Upper lobe of left lung (tissue), 6 donors: ENCODE data around the gene NHSL2. TPM values are rescaled to one million over a fixed set of nuclear protein-coding genes. Genes with fewer than 3 reads are reported as not detected.
"Not testable (repeated sequence)": the region's sequence is repeated elsewhere in the genome, so short reads cannot be mapped to it uniquely, and the experiment has no call there.

Experiments
- ATAC-seq, 2 donors: fragments of 200-7000 bp; cut with Tn5 transposase; one replicate each; pipeline ENCODE4 v1.9.1; 2022; ENCODE audit warnings: mild to moderate bottlenecking in 2 of 2, moderate library complexity in 2 of 2; ENCODE audit not compliant: low FRiP score in 2 of 2
- DNase-seq, 2 donors: peaks; one replicate each; pipeline ENCODE4 v3.0.0-alpha.2; 2019 to 2020
- H3K27ac ChIP-seq, 4 donors: fragments of 200-600 bp; sonication (generic); one replicate each; pipeline ENCODE4 v1.5.1; 2016 to 2019
- H3K27me3 ChIP-seq, 4 donors: fragments of 200-600 bp; sonication (generic); one replicate each; pipeline ENCODE4 v1.5.1; 2017 to 2019
- H3K36me3 ChIP-seq, 4 donors: fragments of 200-600 bp; sonication (generic); one replicate each; pipeline ENCODE4 v1.5.1; 2016 to 2019
- H3K4me1 ChIP-seq, 4 donors: fragments of 200-600 bp; sonication (generic); one replicate each; pipeline ENCODE4 v1.5.1; 2018 to 2019
- H3K4me3 ChIP-seq, 4 donors: fragments of 200-600 bp; sonication (generic); one replicate each; pipeline ENCODE4 v1.5.1; 2017 to 2019; ENCODE audit warnings: mild to moderate bottlenecking in 2 of 4, moderate library complexity in 1 of 4
- H3K9me3 ChIP-seq, 4 donors: fragments of 200-600 bp; sonication (generic); one replicate each; pipeline ENCODE4 v1.5.1; 2018 to 2019
- EP300 ChIP-seq, 4 donors: sonication (generic); formaldehyde crosslinking; IDR thresholded peaks; one replicate each; pipeline ENCODE4 v1.5.1; 2017; ENCODE audit warnings: antibody characterized with exemption in 4 of 4, control low read depth in 2 of 4
- POLR2A ChIP-seq, 4 donors: fragments of 450-650 bp; IDR thresholded peaks; one replicate each; pipeline ENCODE4 v1.5.1; 2016 to 2017; ENCODE audit warnings: antibody characterized with exemption in 4 of 4, mild to moderate bottlenecking in 2 of 4
- POLR2AphosphoS5 ChIP-seq, 2 donors: sonication (generic); formaldehyde crosslinking; IDR thresholded peaks; one replicate each; pipeline ENCODE4 v1.5.1; 2017; ENCODE audit warnings: antibody characterized with exemption in 2 of 2
- WGBS, 2 donors: methylation state at CpG; one replicate each; pipeline ENCODE4 v1.1.5; 2017 to 2018; 5-methylcytosine and 5-hydroxymethylcytosine counted together
- total RNA-seq, 6 donors: library from RNA; depleted of rRNA in 4 of 6; stranded (reverse); fragments of >200 nt in 4 of 6; gene quantifications; one replicate each; pipeline versions ENCODE4 v1.1.0 to v1.2.1, GENCODE V29; 2016 to 2021
- TF ChIP-seq, protein P1 (sequence below), 6 experiments: fragments of 450-650 bp in 4 of 6; fragments of 200-600 bp in 2 of 6; sonication (generic) in 2 of 6; IDR thresholded peaks; one replicate each; pipeline ENCODE4 v1.5.1; 2016 to 2019; ENCODE audit warnings: antibody characterized with exemption in 6 of 6
- donor health status: DM: no; HTN: no; CAD: no; lungs with moderate emphysema.
- donor health status: DM: no; HTN: yes; CAD: no; lungs with severe emphysema.

Gene NHSL2
- total RNA-seq, 6 donors from 2014 or later: 5.8 to 18.3 (median 9.9) TPM

DNA sequence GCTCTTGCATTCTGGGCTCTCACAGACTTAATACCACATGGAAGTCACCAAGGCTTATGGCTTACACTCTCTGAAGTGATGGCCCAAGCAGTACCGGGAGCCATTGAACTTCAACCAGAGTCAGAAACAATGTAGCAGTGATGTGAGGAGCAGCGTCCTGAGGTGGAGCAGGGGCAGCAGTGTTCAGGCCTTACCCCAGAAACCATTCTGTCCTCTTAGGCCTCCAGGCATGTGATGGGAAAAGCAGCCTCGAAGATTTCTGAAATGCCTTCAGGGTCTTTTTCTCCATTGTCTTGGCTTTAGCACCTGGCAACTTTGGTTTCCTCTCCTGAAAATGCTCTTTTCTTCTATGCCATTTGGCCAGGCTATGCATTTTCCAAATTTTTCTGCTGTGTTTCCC is 248.1 kb downstream of the NHSL2 start:
- no peak for TF ChIP-seq EP300 (IDR thresholded peaks at IDR 0.05)
- TF ChIP-seq, protein P1, sequence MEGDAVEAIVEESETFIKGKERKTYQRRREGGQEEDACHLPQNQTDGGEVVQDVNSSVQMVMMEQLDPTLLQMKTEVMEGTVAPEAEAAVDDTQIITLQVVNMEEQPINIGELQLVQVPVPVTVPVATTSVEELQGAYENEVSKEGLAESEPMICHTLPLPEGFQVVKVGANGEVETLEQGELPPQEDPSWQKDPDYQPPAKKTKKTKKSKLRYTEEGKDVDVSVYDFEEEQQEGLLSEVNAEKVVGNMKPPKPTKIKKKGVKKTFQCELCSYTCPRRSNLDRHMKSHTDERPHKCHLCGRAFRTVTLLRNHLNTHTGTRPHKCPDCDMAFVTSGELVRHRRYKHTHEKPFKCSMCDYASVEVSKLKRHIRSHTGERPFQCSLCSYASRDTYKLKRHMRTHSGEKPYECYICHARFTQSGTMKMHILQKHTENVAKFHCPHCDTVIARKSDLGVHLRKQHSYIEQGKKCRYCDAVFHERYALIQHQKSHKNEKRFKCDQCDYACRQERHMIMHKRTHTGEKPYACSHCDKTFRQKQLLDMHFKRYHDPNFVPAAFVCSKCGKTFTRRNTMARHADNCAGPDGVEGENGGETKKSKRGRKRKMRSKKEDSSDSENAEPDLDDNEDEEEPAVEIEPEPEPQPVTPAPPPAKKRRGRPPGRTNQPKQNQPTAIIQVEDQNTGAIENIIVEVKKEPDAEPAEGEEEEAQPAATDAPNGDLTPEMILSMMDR (IDR thresholded peaks at IDR 0.05): no peak
- TF ChIP-seq POLR2A (IDR thresholded peaks at IDR 0.05): no peak
- TF ChIP-seq POLR2AphosphoS5 (IDR thresholded peaks at IDR 0.05): no peak
- Histone ChIP-seq H3K36me3 (no peaks in the 10 kb centered on the region), H3K27ac (no peak overlapping the region), H3K4me3 (no peak overlapping the region), H3K9me3 (no peaks in the 10 kb centered on the region), H3K4me1 (no peaks in the 10 kb centered on the region), H3K27me3 (no peaks in the 10 kb centered on the region)
- 85 to 100% methylated on average over 1 to 3 of the region's 3 CpGs for WGBS, 2 donors
- ATAC-seq: no peak
- DNase-seq: no peak

DNA sequence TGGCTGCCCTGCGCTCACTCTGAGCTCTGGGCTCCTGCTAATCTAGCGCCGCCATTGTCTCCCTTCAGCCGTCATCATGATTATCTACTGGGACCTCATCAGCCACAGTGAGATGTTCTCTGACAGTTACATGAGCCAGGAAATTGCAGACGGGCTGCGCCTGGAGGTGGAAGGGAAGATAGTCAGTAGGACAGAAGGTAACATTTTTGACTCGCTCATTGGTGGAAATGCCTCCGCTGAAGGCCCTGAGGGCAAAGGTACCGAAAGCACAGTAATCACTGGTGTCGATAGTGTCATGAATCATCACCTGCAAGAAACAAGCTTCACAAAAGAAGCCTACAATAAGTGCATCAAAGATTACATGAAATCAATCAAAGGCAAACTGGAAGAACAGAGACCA is 249.1 kb downstream of the NHSL2 start:
- DNase-seq (no peak), ATAC-seq (no peak)
- no peaks in the 10 kb centered on the region for H3K9me3 ChIP-seq
- 79 to 89% methylated on average over 10 of the region's 10 CpGs for WGBS, 2 donors
- no peak overlapping the region for H3K4me3 ChIP-seq
- H3K4me1 ChIP-seq: no peaks in the 10 kb centered on the region
- no peaks in the 10 kb centered on the region for H3K27me3 ChIP-seq
- H3K27ac ChIP-seq: no peak overlapping the region
- no peak for TF ChIP-seq POLR2A (IDR thresholded peaks at IDR 0.05)
- no peak for TF ChIP-seq EP300 (IDR thresholded peaks at IDR 0.05)
- TF ChIP-seq, protein P1 (IDR thresholded peaks at IDR 0.05): no peak
- no peak for TF ChIP-seq POLR2AphosphoS5 (IDR thresholded peaks at IDR 0.05)
- no peaks in the 10 kb centered on the region for H3K36me3 ChIP-seq

DNA sequence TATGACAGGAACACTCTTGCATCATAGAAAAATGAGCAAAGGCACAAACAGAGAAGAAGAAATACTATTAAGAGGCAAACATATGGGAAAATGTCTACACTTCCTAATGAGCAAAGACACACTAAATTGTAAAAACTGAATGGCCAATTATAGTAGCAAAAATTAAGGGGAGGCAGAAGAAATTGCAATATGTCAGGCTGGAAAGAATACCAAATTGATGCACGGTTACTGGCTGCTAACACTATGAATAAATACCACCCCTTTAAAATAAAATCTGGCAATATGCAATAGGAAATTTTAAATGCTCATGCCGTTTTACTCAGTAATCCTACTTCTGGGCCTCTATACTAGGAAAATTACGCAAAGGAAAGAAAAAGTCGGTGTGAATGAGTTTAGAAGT is 254.9 kb downstream of the NHSL2 start:
- ATAC-seq: no peak
- no peak for TF ChIP-seq EP300 (IDR thresholded peaks at IDR 0.05)
- TF ChIP-seq, protein P1 (IDR thresholded peaks at IDR 0.05): no peak
- no peak for TF ChIP-seq POLR2A (IDR thresholded peaks at IDR 0.05)
- TF ChIP-seq POLR2AphosphoS5 (IDR thresholded peaks at IDR 0.05): no peak
- no peaks in the 10 kb centered on the region for H3K4me1 ChIP-seq
- H3K9me3 ChIP-seq: no peaks in the 10 kb centered on the region
- H3K27ac ChIP-seq: no peak overlapping the region
- no peak for DNase-seq
- no peak overlapping the region for H3K4me3 ChIP-seq
- no peaks in the 10 kb centered on the region for H3K36me3 ChIP-seq
- no peaks in the 10 kb centered on the region for H3K27me3 ChIP-seq
- 72 to 90% methylated on average over 4 of the region's 4 CpGs for WGBS, 2 donors

DNA sequence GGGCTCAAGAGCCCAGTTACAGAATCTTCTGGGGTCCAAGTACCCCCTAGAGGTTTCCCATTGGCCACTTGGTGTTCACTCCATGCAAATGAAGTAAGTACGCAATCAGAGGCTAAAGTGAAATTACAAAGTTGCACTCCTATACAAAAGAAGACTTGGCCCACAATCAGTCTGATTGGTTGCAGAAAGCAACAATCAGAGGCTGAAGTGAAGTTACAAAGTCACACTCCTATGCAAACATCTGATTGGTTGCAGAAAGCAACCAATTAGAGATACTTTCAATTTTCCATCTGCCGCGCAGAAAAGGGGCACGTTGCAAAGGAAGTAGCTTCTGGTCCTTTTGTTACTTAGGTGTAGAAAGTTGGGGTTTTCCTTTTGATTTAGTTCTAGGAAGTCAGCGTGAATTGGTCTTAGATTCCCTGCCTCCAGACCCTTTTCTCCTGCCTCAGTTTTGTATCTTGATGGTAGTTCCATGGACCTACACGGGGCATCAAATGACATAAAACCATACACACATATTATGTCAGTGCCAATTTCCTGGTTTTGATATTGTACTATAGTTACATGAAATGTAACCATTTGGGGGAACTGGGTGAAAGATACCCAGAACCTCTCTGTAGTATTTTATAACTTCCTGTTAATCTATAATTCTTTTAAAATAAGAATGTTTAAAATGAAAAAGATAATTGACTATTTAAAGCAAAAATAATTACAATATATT is 258.5 kb downstream of the NHSL2 start:
- peak overlapping the region in 2 of 4 donors; percentile 18 to 25 for H3K4me3 ChIP-seq
- 44 to 60% methylated on average over 5 to 6 of the region's 6 CpGs for WGBS, 2 donors
- H3K36me3 ChIP-seq: no peaks in the 10 kb centered on the region
- H3K27ac ChIP-seq: no peak overlapping the region
- TF ChIP-seq, protein P1 (IDR thresholded peaks at IDR 0.05): no peak
- TF ChIP-seq POLR2A (IDR thresholded peaks at IDR 0.05) (no peak), EP300 (IDR thresholded peaks at IDR 0.05) (no peak), POLR2AphosphoS5 (IDR thresholded peaks at IDR 0.05) (no peak)
- ATAC-seq: no peak
- no peaks in the 10 kb centered on the region for H3K27me3 ChIP-seq
- DNase-seq: no peak
- no peaks in the 10 kb centered on the region for H3K4me1 ChIP-seq
- no peaks in the 10 kb centered on the region for H3K9me3 ChIP-seq

DNA sequence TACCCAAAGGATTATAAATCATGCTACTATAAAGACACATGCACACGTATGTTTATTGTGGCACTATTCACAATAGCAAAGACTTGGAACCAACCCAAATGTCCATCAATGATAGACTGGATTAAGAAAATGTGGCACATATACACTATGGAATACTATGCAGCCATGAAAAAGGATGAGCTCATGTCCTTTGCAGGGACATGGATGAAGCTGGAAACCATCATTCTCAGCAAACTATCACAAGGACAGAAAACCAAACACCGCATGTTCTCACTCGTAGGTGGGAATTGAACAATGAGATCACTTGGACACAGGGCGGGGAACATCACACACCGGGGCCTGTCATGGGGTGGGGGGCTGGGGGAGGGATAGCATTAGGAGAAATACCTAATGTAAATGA is 265.6 kb downstream of the NHSL2 start:
- not testable (repeated sequence) for H3K36me3 ChIP-seq, H3K4me3 ChIP-seq, H3K27me3 ChIP-seq, H3K9me3 ChIP-seq, H3K27ac ChIP-seq, ATAC-seq, H3K4me1 ChIP-seq, DNase-seq
- 88 to 98% methylated on average over 2 to 5 of the region's 5 CpGs for WGBS, 2 donors
